Measurements from ENCODE around the gene ERVW-1.

DNA sequence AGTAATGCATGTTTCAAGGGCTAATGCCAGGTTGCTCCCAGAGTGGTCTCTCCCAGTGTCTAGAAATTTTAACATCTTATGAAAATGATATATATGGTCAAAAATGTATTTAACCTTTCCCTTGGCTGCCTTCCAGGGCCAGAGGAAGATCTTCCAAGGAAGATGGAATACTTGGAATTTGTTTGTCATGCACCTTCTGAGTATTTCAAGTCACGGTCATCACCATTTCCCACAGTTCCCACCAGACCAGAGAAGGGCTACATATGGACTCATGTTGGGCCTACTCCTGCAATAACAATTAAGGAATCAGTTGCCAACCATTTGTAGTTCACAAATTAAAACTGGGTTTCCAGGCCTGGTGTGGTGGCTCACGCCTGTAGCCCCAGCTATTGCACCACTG, 21.5 kb downstream of the ERVW-1 start:
- TF ChIP-seq, protein P1, sequence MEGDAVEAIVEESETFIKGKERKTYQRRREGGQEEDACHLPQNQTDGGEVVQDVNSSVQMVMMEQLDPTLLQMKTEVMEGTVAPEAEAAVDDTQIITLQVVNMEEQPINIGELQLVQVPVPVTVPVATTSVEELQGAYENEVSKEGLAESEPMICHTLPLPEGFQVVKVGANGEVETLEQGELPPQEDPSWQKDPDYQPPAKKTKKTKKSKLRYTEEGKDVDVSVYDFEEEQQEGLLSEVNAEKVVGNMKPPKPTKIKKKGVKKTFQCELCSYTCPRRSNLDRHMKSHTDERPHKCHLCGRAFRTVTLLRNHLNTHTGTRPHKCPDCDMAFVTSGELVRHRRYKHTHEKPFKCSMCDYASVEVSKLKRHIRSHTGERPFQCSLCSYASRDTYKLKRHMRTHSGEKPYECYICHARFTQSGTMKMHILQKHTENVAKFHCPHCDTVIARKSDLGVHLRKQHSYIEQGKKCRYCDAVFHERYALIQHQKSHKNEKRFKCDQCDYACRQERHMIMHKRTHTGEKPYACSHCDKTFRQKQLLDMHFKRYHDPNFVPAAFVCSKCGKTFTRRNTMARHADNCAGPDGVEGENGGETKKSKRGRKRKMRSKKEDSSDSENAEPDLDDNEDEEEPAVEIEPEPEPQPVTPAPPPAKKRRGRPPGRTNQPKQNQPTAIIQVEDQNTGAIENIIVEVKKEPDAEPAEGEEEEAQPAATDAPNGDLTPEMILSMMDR (optimal IDR thresholded peaks at IDR 0.05 in 1 of 3, IDR thresholded peaks at IDR 0.05 in 1 of 3, conservative IDR thresholded peaks at IDR 0.05 in 1 of 3; ENCODE audit: extremely low read depth in 1 of 3, insufficient read depth in 2 of 3, low read length in 3 of 3): no peak
- no peak for TF ChIP-seq EZH2 (IDR thresholded peaks at IDR 0.05; ENCODE audit: low read length)

Data from keratinocyte (primary cell).